AG09319 (cell line): Measurements from ENCODE around the gene RHBDD2.
"Not testable (repeated sequence)": the region's sequence is repeated elsewhere in the genome, so short reads cannot be mapped to it uniquely, and the experiment has no call there.

Experiments used
- DNase-seq: peaks from one replicate; pipeline ENCODE4 v3.0.0-alpha.2; 2010; ENCODE audit warnings: low read depth; ENCODE audit errors: extremely low read depth
- TF ChIP-seq, protein P1 (sequence below): IDR thresholded peaks from 2 replicates; pipeline ENCODE4 v1.5.1; 2011; ENCODE audit warnings: low read depth, mild to moderate bottlenecking, inconsistent platforms, low read length, moderate library complexity

The RHBDD2 gene

DNA sequence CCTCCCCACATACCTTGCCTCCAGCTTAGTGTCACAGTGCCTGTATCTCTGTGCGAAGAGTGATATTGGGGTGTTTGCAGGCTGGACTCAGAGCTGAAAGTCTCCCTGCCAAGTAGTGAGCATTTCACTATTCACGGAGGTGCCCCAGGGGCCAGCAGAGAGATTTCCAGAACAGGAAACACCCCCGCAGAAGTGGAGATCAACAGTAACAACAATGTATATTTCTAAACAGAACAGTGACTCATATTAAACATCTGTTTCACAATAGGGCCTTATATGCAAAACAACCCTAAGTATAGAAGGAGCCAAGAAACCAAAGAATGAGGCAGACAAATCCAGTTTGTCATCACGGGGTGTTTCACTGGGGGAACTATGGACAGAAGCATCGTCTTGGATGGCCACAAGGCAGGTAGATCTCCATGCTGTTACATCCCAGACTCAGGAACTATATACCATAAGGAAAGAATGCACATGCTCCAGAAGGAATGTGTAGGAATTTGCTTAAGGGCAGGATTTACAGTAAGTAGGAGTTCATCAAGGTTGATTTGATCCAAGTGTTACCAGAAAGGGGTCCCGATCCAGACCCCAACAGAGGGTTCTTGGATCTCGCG, 35.9 kb upstream of the RHBDD2 start:
- peak; percentile 50 for DNase-seq

GRCh38 chr7:75843613-75844116, 35.2 kb upstream of the RHBDD2 start:
- TF ChIP-seq, protein P1, sequence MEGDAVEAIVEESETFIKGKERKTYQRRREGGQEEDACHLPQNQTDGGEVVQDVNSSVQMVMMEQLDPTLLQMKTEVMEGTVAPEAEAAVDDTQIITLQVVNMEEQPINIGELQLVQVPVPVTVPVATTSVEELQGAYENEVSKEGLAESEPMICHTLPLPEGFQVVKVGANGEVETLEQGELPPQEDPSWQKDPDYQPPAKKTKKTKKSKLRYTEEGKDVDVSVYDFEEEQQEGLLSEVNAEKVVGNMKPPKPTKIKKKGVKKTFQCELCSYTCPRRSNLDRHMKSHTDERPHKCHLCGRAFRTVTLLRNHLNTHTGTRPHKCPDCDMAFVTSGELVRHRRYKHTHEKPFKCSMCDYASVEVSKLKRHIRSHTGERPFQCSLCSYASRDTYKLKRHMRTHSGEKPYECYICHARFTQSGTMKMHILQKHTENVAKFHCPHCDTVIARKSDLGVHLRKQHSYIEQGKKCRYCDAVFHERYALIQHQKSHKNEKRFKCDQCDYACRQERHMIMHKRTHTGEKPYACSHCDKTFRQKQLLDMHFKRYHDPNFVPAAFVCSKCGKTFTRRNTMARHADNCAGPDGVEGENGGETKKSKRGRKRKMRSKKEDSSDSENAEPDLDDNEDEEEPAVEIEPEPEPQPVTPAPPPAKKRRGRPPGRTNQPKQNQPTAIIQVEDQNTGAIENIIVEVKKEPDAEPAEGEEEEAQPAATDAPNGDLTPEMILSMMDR, result no peak
- DNase-seq, result no peak

More for the DNA sequence above, 35.9 kb upstream of the RHBDD2 start:
- TF ChIP-seq, protein P1, result no peak

DNA sequence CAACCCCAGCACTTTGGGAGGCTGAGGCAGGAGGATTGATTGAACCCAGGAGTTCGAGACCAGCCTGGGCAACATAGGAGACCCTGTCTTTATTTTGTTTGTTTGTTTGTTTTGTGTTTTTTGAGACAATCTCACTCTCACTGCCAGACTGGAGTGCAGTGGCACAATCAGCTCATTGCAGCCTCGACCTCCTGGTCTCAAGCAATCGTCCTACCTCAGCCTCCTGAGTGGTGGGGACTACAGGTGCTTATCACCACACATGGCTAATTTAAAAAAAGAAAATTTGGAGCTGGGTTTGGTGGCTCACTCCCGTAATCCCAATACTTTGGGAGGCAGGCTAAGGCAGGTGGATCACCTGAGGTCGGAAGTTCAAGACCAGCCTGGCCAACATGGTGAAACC, 34.7 kb upstream of the RHBDD2 start:
- no peak for DNase-seq
- TF ChIP-seq, protein P1, result no peak

DNA sequence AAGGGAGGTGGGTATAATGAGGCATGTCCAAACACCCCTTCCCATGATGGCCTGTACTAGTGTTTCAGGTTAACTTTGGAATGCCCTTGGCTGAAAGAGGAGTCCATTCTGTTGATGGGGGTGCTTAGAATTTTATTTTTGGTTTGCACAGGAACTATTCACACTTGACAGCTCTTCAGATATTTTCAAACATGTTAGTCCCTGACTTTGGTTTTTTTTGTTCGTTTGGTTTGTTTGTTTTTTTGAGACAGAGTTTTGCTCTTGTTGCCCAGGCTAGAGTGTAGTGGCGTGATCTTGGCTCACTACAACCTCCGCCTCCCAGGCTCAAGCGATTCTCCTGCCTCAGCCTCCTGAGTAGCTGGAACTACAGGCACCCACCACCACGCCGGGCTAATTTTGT, 33.7 kb upstream of the RHBDD2 start:
- not testable (repeated sequence) for DNase-seq

DNA sequence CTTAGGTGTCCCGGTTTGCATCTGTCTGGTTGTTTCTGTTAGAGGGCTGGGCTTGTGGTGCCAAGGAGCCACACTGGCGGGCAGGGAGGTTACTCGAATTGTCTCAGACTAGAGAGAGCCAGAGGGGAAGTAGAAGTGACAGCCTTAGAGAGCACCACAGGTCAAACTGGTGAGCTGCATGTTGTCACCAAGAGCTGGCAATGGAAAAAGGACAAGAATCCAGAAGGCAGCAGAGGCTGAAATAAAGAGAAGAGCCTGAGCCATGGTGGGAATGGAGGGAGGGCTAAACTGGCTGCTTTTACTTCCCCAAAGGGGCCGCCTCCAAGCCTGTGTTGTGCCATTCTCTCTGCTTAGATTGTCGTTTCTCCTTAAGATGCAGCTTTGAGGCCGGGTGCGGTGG, 31.1 kb upstream of the RHBDD2 start:
- DNase-seq, result no peak
- TF ChIP-seq, protein P1, result no peak

GRCh38 chr7:75849573-75849972, 29.3 kb upstream of the RHBDD2 start:
- no peak for DNase-seq
- TF ChIP-seq, protein P1, result no peak

DNA sequence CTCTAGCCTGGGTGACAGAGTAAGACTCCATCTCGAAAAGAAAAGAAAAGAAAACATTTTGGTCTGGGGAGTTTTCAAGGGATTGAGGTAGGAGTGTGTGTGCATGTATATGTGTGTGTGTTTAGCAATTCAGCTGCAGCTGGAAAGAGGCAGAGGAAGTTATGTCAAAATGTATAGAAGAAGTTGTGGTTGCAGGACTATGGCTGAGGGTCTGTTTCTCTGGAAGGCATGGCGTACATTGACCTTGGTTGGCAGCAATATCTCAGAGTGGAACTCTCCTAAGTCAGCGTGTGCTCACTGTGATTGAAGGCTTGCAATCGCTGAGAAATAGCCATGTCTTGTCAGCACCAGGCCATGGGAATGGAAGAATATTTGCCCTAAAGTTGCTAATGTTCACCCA, 28.6 kb upstream of the RHBDD2 start:
- TF ChIP-seq, protein P1, result no peak
- no peak for DNase-seq

GRCh38 chr7:75854233-75854632, 24.6 kb upstream of the RHBDD2 start:
- TF ChIP-seq, protein P1, result no peak
- peak; percentile 39 for DNase-seq

DNA sequence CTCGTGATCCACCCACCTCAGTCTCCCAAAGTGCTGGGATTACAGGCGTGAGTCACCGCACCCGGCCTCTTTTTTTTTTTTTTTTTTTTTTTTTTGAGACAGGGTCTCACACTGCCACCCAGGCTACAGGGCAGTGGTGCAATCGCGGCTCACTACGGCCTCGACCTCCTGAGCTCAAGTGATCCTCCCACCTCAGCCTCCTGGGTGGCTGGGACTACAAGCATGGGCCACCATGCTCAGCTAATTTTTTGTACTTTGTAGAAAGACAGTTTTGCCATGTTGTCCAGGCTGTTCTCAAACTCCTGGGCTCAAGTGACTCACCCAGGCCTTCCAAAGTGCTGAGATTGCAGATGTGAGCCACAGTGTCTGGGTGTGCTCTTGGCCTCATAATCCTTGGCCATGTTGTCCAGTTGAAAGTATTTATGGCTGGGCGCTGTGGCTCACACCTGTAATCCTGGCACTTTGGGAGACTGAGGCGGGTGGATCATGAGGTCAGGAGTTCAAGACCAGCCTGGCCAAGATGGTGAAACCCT, 24.0 kb upstream of the RHBDD2 start:
- DNase-seq, result not testable (repeated sequence)
